Neuronal stem cell (in vitro differentiated cells): Measurements from ENCODE around the gene MYO1H.

ENCODE experiments used
- DNase-seq: peaks from one replicate; pipeline ENCODE4 v3.0.0-alpha.2; 2013; ENCODE audit warnings: low spot score
- H2AFZ ChIP-seq: one replicate; pipeline ENCODE4 v1.6.1; 2013; ENCODE audit warnings: mild to moderate bottlenecking, low read length, inconsistent platforms
- H2AK5ac ChIP-seq: 2 replicates; pipeline ENCODE4 v1.6.1; 2013; ENCODE audit warnings: low read depth, mild to moderate bottlenecking, inconsistent platforms, low read length, moderate library complexity, mixed read lengths
- H2BK120ac ChIP-seq: 2 replicates; pipeline ENCODE4 v1.6.1; 2013; ENCODE audit warnings: low read depth, mild to moderate bottlenecking, inconsistent platforms, low read length, moderate library complexity, mixed read lengths
- H2BK12ac ChIP-seq: one replicate; pipeline ENCODE4 v1.6.1; 2013; ENCODE audit warnings: low read length, inconsistent platforms
- H2BK15ac ChIP-seq: 2 replicates; pipeline ENCODE4 v1.6.1; 2013; ENCODE audit warnings: mild to moderate bottlenecking, low read length, inconsistent platforms, mixed read lengths
- H2BK5ac ChIP-seq: one replicate; pipeline ENCODE4 v1.6.1; 2013; ENCODE audit warnings: inconsistent platforms, mild to moderate bottlenecking, low read length, moderate library complexity
- H3K14ac ChIP-seq: one replicate; pipeline ENCODE4 v1.6.1; 2013; ENCODE audit warnings: low read length, inconsistent platforms
- H3K18ac ChIP-seq: 2 replicates; pipeline ENCODE4 v1.6.1; 2013; ENCODE audit warnings: low read length, inconsistent platforms
- H3K23ac ChIP-seq: 2 replicates; pipeline ENCODE4 v1.6.1; 2013; ENCODE audit warnings: low read depth, mild to moderate bottlenecking, mixed read lengths, low read length, inconsistent platforms; ENCODE audit not compliant: poor library complexity
- H3K27ac ChIP-seq: replicated peaks from 3 replicates; pipeline ENCODE4 v1.5.1; 2013; ENCODE audit warnings: low read length, inconsistent platforms
- H3K27me3 ChIP-seq, 3 experiments: 2 replicates each; pipeline ENCODE4 v1.6.1; 2013; ENCODE audit warnings: low read length in 3 of 3, mild to moderate bottlenecking in 2 of 3, inconsistent platforms in 1 of 3, low read depth in 1 of 3, mixed read lengths in 1 of 3, moderate library complexity in 1 of 3; ENCODE audit not compliant: control insufficient read depth in 3 of 3, insufficient read depth in 3 of 3
- H3K36me3 ChIP-seq, 2 donors: replicated peaks in 1 of 2; 2 replicates each; pipeline ENCODE4 v1.6.1; 2013; ENCODE audit warnings: low read length in 2 of 2; ENCODE audit not compliant: control insufficient read depth in 2 of 2, insufficient read depth in 2 of 2
- H3K4ac ChIP-seq: 2 replicates; pipeline ENCODE4 v1.6.1; 2013; ENCODE audit warnings: inconsistent platforms, mild to moderate bottlenecking, low read length, moderate library complexity
- H3K4me1 ChIP-seq, 2 donors: 1 replicate in 1 of 2; 2 replicates in 1 of 2; pipeline ENCODE4 v1.6.1; 2013; ENCODE audit warnings: low read length in 2 of 2, low read depth in 1 of 2; ENCODE audit not compliant: control insufficient read depth in 2 of 2, insufficient read depth in 1 of 2
- H3K4me2 ChIP-seq: one replicate; pipeline ENCODE4 v1.6.1; 2013; ENCODE audit warnings: mild to moderate bottlenecking, low read length, inconsistent platforms; ENCODE audit not compliant: insufficient read depth, poor library complexity, severe bottlenecking
- H3K4me3 ChIP-seq, 2 donors: 2 replicates each; pipeline ENCODE4 v1.5.1; 2013; ENCODE audit warnings: low read length in 2 of 2, mild to moderate bottlenecking in 2 of 2, inconsistent platforms in 1 of 2, moderate library complexity in 1 of 2
- H3K79me1 ChIP-seq: one replicate; pipeline ENCODE4 v1.6.1; 2013; ENCODE audit warnings: low read depth, mild to moderate bottlenecking, inconsistent platforms, low read length, moderate library complexity
- H3K9ac ChIP-seq: one replicate; pipeline ENCODE4 v1.6.1; 2013; ENCODE audit warnings: mild to moderate bottlenecking, low read depth, low read length, inconsistent platforms; ENCODE audit not compliant: poor library complexity
- H3K9me3 ChIP-seq, 2 donors: replicated peaks in 1 of 2; 2 replicates each; pipeline versions ENCODE3 to v1.6.1; 2013; ENCODE audit warnings: low read length in 2 of 2, mild to moderate bottlenecking in 2 of 2, inconsistent platforms in 1 of 2, low read depth in 1 of 2, mixed read lengths in 1 of 2, moderate library complexity in 1 of 2; ENCODE audit not compliant: control insufficient read depth in 2 of 2, insufficient read depth in 1 of 2
- H4K8ac ChIP-seq: one replicate; pipeline ENCODE4 v1.6.1; 2013; ENCODE audit warnings: low read depth, mild to moderate bottlenecking, inconsistent platforms, low read length, moderate library complexity
- H4K91ac ChIP-seq: one replicate; pipeline ENCODE4 v1.6.1; 2013; ENCODE audit warnings: low read length, low read depth, mild to moderate bottlenecking, inconsistent platforms; ENCODE audit not compliant: poor library complexity
- WGBS, 2 donors: extraction: QIAGEN DNeasy Blood & Tissue Kit; methylation state at CpG; one replicate each; pipeline ENCODE4 v1.1.7; 2013; ENCODE audit warnings: missing lambda C conversion rate in 2 of 2, mixed read lengths in 1 of 2; ENCODE audit not compliant: insufficient read length in 2 of 2, insufficient replicate concordance in 1 of 2; ENCODE audit errors: extremely low coverage in 2 of 2; 5-methylcytosine and 5-hydroxymethylcytosine counted together

MYO1H gene

GRCh38 chr12:109452489-109452888 is 104.8 kb downstream of the MYO1H start:
- no peak overlapping the region for H3K4ac ChIP-seq
- no peak overlapping the region for H3K14ac ChIP-seq
- H3K79me1 ChIP-seq: no peaks in the 10 kb centered on the region
- H2AK5ac ChIP-seq: no peak overlapping the region
- H3K27me3 ChIP-seq: no peaks in the 10 kb centered on the region
- H2BK120ac ChIP-seq: no peak overlapping the region
- no peak for DNase-seq
- no peak overlapping the region for H3K27ac ChIP-seq
- peaks cover 2% of the 10 kb centered on the region in 2 donors for H3K4me1 ChIP-seq
- H3K23ac ChIP-seq: no peak overlapping the region
- no peak overlapping the region for H3K18ac ChIP-seq
- H2BK15ac ChIP-seq: no peak overlapping the region
- H3K9me3 ChIP-seq: peaks cover 0 to under 1% of the 10 kb centered on the region in 2 donors
- no peak overlapping the region for H3K4me3 ChIP-seq
- no peak overlapping the region for H3K4me2 ChIP-seq
- no CpG with 5 or more reads among the region's 2 CpGs for WGBS, 2 donors
- no peak overlapping the region for H4K91ac ChIP-seq
- H4K8ac ChIP-seq: no peak overlapping the region
- no peak overlapping the region for H2AFZ ChIP-seq
- no peak overlapping the region for H2BK5ac ChIP-seq
- peaks cover 34 to 100% of the 10 kb centered on the region in 2 donors for H3K36me3 ChIP-seq
- H3K9ac ChIP-seq: no peak overlapping the region
- no peak overlapping the region for H2BK12ac ChIP-seq

- no peak overlapping the region for H2BK120ac ChIP-seq
- H2BK5ac ChIP-seq: no peak overlapping the region
- peaks cover 2% of the 10 kb centered on the region for H3K79me1 ChIP-seq
- no peak overlapping the region for H3K14ac ChIP-seq
- peaks cover 32 to 97% of the 10 kb centered on the region in 2 donors for H3K36me3 ChIP-seq
- H2AFZ ChIP-seq: no peak overlapping the region
- H2AK5ac ChIP-seq: no peak overlapping the region
- H3K9me3 ChIP-seq: no peaks in the 10 kb centered on the region
- no peak overlapping the region for H3K4me2 ChIP-seq
- DNase-seq: no peak
- H3K4me1 ChIP-seq: peaks cover 18 to 34% of the 10 kb centered on the region in 2 donors
- no peak overlapping the region for H4K91ac ChIP-seq
- H2BK12ac ChIP-seq: no peak overlapping the region
- no peak overlapping the region for H3K4me3 ChIP-seq
- no peak overlapping the region for H3K18ac ChIP-seq
- H2BK15ac ChIP-seq: no peak overlapping the region
- H3K9ac ChIP-seq: no peak overlapping the region
- H3K23ac ChIP-seq: no peak overlapping the region
- H3K27ac ChIP-seq: no peak overlapping the region
- WGBS, 2 donors: no CpG with 5 or more reads among the region's 1 CpG
- H3K27me3 ChIP-seq: no peaks in the 10 kb centered on the region
- no peak overlapping the region for H3K4ac ChIP-seq
- H4K8ac ChIP-seq: no peak overlapping the region
Measured at GRCh38 chr12:109455706-109456105, 108.0 kb downstream of the MYO1H start.

- H3K14ac ChIP-seq: no peak overlapping the region
- H3K4me2 ChIP-seq: no peak overlapping the region
- no peaks in the 10 kb centered on the region for H3K9me3 ChIP-seq
- no peak for DNase-seq
- no peak overlapping the region for H2AK5ac ChIP-seq
- H2AFZ ChIP-seq: no peak overlapping the region
- no peak overlapping the region for H3K4ac ChIP-seq
- H2BK5ac ChIP-seq: no peak overlapping the region
- peaks cover 5% of the 10 kb centered on the region for H3K79me1 ChIP-seq
- no peak overlapping the region for H3K23ac ChIP-seq
- H2BK12ac ChIP-seq: no peak overlapping the region
- no peak overlapping the region for H3K9ac ChIP-seq
- no peak overlapping the region for H4K8ac ChIP-seq
- H2BK120ac ChIP-seq: no peak overlapping the region
- no CpG with 5 or more reads among the region's 4 CpGs for WGBS, 2 donors
- no peak overlapping the region for H4K91ac ChIP-seq
- H3K4me1 ChIP-seq: peaks cover 26 to 57% of the 10 kb centered on the region in 2 donors
- no peak overlapping the region for H3K18ac ChIP-seq
- no peak overlapping the region for H3K4me3 ChIP-seq
- peaks cover 20 to 79% of the 10 kb centered on the region in 2 donors for H3K36me3 ChIP-seq
- no peak overlapping the region for H2BK15ac ChIP-seq
- peak overlapping the region; percentile 41 for H3K27ac ChIP-seq
- no peaks in the 10 kb centered on the region for H3K27me3 ChIP-seq
Measured at GRCh38 chr12:109458086-109458485, 110.4 kb downstream of the MYO1H start.

GRCh38 chr12:109458771-109459208 is 111.1 kb downstream of the MYO1H start:
- H3K4me1 ChIP-seq: peaks cover 32 to 63% of the 10 kb centered on the region in 2 donors
- DNase-seq: peak; percentile 35
- H3K9me3 ChIP-seq: no peaks in the 10 kb centered on the region
- H2AFZ ChIP-seq: no peak overlapping the region
- H3K4me2 ChIP-seq: peak overlapping the region; percentile 24
- H3K27ac ChIP-seq: peak overlapping the region; percentile 11
- WGBS, 2 donors: no CpG with 5 or more reads among the region's 6 CpGs
- H2BK5ac ChIP-seq: no peak overlapping the region
- no peak overlapping the region for H2BK120ac ChIP-seq
- no peak overlapping the region for H2BK12ac ChIP-seq
- no peak overlapping the region for H4K91ac ChIP-seq
- H3K4ac ChIP-seq: no peak overlapping the region
- H4K8ac ChIP-seq: no peak overlapping the region
- H3K18ac ChIP-seq: peak overlapping the region; percentile 66
- no peak overlapping the region for H2BK15ac ChIP-seq
- peak overlapping the region; percentile 17 for H2AK5ac ChIP-seq
- peaks cover 17 to 72% of the 10 kb centered on the region in 2 donors for H3K36me3 ChIP-seq
- no peak overlapping the region for H3K4me3 ChIP-seq
- H3K14ac ChIP-seq: no peak overlapping the region
- H3K27me3 ChIP-seq: no peaks in the 10 kb centered on the region
- peaks cover 5% of the 10 kb centered on the region for H3K79me1 ChIP-seq
- H3K9ac ChIP-seq: no peak overlapping the region
- H3K23ac ChIP-seq: no peak overlapping the region
